NCI-H1417 (cell line): ENCODE measurements around the gene LGR4.
"Not testable (repeated sequence)": the region's sequence is repeated elsewhere in the genome, so short reads cannot be mapped to it uniquely, and the experiment has no call there.

Experiments
- DNase-seq, 3 experiments: peaks; one replicate each; lab custom pipeline; 2025; lab: John Stamatoyannopoulos, UW

Gene LGR4

DNA sequence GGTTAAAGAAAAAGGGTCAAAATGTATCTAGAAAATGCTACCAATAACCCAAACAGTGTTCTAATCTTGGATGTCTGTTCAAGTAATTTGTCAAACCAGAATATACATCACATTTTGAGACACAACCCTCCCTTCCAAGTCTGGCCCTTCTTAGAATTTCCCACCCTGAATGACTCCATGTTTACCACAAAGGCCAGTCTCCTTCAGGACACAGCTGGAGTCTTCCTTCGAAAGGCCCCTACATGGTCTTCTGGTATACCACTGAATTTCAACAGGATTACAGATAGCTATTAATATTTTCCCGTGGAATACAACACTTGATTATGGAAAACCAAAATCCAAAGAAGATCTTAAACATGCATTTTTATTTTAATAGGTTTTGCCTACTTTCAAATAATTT is 119.8 kb downstream of the LGR4 start:
- DNase-seq: peak in 1 of 3 experiments; percentile 6

DNA sequence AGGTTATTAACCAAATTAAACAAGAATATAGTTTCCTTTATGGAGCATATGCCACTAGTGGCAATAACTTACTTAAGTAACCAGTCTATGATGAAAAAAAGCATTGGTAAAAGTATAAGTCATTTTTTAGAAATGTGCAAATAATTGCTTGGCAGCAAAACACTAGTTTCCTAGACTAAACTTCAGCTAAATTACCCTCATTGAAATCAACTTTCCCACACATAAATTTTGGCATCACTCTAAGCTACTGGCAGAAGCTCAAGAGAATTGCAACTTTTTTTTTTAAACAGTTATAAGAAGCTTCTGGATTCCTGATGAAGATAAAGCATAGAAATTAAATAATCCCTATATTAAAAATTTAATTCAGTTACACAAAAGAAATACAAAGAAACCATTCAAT is 122.1 kb downstream of the LGR4 start:
- no peak for DNase-seq

DNA sequence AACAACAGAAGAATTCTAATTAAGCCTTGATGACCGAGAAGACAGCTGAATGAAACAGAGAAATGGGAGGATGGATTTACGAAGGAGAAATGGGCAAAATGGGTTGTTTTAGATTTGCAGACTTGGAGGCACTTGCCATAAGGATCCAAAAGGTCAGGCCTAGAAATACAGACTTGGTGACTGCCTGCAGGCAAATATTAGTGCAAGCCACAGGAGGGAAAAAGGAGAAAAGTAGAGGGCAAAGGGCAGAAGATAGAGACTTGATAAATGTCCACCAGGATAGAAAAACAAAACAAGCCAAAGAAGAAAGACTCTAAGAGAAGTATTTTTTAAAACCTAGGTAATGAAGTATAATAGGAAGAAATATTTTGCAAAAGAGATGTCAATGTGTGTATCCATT is 122.7 kb downstream of the LGR4 start:
- no peak for DNase-seq

DNA sequence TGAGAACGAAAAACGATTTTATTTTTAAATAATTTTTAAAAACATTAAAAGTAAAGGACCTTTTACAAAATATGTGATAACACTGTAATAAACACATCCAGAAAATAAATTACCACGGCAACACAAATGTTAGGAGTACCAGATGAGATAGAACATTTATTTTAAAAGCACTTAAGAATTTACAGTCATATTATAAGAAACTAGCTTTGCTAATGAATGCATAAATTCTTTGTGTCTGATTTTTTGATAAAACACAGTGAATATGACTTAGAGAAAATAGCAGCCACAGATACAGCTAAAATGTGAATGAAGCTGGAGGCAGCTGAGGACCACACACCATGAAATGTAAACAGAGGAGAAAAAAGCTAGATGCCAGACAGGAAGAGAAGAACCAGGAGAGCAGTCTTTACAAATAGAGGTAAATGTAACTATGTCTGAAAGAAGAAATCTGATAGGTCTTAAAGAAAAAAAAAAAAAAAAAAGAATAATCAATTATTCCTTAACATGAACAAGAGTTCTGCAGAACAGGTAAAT is 124.2 kb downstream of the LGR4 start:
- peak in 2 of 3 experiments; percentile 25 to 87 for DNase-seq

DNA sequence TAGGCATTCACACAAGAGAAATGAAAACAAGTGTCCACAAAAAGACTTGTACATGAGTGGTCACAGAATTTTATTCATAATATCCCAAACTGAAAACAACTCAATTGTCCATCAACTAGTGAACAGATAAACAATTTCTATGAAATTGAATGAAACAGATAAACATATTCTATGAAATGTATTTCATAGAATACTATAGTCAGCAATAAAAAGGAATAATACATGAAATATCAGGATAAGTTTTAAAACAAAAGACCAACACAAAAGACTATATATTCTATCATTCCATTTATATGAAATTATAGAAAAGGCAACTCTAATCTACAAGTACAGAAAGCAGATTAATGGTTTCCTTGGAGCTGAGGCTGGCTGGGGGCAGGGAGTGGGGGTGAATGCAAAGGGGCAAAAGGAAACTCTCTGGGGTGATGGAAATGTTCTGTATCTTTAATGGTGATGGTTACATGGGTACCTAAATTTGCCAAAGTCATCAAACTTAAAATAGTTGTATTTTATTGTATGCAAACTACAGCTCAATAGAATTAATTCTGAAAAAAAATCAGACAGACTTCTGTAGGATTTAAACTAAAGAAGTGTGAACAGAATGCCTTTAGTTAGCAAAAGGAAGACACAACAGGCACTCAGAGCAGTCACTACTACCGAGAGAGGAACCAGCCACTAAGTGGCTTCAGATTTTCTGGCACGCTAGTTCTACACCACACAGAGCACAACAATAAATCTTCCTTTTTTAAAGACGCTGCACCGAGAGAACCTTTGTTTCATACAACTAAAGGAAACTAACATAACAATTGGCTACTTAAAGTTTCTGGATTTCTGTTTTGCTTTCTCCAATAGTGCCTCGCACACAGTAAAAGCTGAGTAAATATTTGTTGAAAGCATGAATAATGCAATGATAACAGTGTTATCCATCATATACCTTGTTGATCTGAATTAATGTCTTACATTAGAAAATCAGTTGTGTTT is 124.9 kb downstream of the LGR4 start:
- DNase-seq: peak; percentile 52 to 89 (median 56)

DNA sequence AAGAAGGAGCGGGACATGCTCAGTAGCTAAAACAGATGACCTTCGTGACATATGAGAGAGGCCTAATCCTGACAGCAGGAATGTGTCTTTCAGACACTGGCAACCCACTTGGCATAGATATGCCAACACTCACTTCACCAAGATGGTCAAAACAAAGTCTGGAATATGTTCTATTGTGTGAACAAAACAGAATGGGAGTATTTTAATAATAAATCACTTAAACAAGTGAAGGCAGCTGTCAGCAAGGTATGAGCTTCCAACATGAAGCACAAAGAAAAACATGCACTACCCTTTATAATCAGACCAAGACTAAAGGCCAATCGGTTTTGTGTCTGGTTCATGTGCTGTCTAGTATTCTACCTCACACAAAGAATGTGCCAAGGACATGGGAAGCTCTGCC is 132.6 kb downstream of the LGR4 start:
- no peak for DNase-seq

DNA sequence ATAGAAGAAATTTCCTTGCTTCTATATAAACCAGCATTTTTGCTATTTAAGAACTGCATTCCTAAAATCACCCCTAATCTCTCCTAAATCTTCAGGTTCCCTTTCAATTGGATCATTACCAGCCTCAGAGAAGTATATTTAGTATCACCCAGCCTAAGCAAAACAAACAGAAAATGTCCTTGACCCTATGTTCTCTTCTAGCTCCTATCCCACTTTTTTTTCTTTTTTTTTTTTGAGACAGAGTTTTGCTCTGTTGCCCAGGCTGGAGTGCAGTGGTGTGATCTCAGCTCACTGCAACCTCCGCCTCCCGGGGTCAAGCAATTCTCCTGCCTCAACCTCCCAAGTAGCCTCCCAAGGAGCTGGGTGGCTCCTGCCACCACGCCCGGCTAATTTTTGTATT is 137.8 kb downstream of the LGR4 start:
- DNase-seq: not testable (repeated sequence)

DNA sequence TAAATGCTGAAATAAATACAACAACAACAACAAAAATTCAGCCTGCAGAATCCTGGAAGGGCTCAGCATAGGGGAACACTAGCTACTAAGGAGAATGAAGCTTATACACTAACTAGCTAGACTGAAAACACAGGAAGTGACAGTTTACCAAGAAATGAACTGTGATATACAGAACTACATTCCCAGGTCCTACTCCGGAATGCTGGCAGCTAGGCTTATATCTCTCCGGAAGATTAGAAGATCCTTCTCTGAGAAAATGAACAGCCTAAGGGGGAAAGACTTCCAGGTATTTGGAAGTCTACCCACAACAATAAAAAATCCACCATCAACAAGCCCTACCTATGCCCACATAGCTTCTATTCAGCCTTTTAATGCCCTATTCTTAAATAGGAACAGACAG is 140.6 kb downstream of the LGR4 start:
- DNase-seq: no peak

DNA sequence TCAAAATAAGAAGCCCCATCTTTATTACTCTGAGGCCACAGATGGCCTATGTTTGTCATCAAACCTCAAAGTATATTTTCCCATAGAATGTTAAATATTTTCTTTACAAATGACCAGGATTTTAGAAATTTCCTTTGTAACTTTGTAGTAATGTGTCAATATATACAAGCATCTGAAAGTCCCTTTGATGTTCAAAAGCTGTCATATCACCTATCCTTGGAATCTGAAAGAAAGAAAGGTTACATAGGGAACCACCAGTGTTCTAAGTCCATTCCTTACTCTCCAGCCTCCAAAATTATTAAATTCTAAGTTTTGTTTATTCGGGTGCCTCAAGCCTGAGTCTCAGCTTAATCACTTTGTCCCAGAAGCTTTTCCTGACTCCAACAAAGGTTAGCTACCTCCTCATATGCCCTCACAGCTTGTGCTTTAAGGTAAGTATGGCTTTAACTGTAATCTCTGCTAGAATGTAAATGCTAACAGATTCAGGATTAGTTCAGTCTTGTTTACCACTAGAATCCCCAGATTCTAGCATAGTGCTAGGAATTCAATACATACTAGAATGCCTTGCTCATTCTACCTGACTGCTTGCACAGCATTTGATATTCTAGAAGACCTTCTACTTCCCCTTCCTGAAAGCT is 141.8 kb downstream of the LGR4 start:
- DNase-seq: no peak

DNA sequence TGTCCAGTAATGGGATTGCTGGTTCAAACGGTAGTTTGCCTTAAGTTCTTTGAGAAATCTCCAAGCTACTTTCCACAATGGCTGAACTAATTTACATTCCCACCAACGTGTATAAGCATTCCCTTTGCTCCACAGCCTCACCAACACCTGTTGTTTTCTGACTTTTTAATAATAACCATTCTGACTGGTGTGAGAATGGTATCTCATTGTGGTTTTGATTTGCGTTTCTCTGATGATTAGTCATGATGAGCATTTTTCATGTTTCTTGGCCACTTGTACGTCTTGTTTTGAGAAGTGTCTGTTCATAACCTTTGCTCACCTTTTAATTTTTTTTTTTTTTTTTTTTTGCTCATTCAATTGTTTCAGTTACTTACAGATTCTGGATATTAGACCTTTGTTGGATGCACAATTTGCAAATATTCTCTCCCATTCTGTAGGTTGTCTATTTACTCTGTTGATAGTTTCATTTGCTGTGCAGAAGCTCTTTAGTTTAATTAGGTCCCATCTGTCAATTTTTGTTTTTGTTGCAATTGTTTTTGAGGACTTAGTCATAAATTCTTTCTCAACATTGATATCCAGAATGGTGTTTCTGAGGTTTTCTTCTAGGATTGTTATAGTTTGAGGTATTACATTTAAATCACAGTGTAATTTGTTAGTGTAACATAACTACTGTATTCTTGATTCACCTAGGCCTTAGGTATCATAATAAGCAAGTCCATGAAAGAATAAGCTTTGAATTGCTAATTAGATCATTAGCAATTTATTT is 142.5 kb downstream of the LGR4 start:
- DNase-seq: no peak

DNA sequence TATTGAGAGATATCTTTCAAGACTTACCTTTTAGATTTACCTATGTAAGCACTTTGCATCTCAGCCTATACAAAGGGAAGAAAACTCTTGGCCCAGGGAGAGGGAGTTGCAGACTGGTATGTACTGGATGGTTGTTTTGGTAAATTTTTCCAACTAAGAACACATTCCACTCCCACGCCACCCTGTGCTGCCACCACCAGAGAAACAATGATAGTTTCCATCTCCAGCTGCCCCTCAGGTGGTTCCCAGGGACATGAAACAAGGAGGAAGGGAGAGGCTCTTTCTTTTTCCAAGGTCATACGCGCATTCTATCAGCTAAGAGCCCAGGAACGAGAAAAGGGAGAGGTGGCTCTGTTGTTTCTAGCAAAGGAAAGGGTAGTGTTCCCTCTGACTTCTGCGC is 144.0 kb downstream of the LGR4 start:
- DNase-seq: no peak

DNA sequence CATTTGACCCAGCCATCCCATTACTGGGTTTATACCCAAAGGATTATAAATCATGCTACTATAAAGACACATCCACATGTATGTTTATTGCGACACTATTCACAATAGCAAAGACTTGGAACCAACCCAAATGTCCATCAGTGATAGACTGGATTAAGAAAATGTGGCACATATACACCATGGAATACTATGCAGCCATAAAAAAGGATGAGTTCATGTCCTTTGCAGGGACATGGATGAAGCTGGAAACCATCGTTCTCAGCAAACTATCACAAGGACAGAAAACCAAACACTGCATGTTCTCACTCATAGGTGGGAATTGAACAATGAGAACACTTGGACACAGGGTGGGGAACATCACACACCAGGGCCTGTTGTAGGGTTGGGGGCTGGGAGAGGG is 145.5 kb downstream of the LGR4 start:
- not testable (repeated sequence) for DNase-seq

DNA sequence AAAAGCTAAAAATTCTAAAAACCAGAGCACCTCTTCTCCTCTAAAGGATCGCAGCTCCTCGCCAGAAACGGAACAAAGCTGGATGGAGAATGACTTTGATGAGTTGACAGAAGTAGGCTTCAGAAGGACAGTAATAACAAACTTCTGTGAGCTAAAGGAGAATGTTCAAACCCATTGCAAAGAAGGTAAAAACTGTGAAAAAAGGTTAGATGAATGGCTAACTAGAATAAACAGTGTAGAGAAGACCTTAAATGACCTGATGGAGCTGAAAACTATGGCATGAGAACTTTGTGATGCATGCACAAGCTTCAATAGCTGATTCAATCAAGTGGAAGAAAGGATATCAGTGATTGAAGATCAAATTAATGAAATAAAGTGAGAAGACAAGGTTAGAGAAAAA is 150.4 kb downstream of the LGR4 start:
- not testable (repeated sequence) for DNase-seq

DNA sequence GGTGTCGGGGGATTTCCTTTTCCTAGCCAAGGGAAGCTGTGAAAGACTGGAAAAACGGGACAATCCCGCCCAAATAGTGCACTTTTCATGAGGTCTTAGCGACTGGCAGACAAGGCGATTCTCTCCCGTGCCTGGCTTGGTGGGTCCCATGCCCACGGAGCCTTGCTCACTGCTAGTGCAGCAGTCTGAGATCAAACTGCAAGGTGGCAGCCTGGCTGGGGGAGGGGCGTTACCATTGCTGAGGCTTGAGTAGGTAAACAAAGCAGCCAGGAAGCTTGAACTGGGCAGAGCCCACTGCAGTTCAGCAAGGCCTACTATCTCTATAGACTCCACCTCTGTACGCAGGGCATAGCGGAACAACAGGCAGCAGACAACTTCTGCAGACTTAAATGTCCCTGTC is 151.2 kb downstream of the LGR4 start:
- DNase-seq: not testable (repeated sequence)

DNA sequence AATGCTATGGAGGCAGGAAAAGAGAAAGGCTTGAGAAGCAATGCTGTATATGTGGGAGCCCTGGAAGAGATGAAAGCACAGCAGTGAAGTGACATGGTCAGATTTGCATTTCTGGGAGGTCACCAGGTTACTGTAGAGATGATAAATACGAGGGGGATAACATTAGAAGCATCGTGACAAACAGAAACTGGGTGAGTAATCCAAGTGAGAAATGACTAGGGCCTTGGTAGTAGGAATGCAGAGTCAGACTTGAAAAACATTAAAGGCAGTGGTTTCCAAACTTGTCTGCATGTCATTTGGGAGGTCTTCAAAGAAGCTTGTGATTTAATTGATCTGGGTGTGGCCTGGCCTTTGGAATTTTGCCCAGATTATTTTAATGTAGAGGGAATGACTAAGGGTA is 153.5 kb downstream of the LGR4 start:
- DNase-seq: no peak

DNA sequence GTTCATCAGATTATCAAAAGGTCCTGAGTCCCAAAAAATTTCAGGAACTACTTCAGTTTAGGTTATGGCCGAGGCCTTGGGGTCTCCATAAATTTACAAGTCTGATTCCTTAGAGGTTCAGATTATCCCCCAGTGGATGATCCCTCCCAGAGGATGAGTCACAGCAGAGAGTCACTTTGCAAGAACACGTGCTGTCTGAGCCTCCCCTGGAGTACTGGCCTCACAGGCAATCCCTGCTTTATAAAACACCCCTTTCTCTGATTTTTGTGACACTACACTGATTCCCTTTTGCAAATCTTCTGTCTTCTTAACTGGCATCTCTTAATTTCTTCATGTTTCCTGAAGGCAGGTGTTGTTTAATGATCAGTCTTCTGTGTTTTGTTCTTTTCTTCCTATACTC is 154.8 kb downstream of the LGR4 start:
- DNase-seq: no peak
